Measurements from ENCODE around the gene TTLL12. TPM values are rescaled to one million over a fixed set of nuclear protein-coding genes. Genes with fewer than 3 reads are reported as not detected.

The TTLL12 gene
- total RNA-seq, 1 donor from 2014 or later = 36.6 TPM

DNA sequence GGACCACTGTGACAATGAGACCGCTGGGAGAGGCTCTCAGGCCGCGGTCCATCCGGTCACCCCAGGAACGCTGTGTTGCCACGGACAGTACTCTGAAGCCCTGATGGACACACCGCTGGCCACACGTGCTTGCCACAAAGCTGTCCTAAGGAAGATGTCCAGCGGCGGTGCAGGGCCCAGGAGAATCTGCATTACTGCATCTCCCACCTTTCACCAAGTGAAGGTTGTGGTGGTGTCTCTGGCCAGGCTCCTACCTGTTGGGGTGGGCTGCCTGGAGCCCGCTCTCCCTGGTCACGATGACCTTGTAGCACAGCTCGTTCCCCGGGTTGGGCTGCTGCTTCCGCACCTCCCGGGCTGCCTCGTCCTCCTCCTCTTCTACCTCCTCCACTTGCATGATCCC is 4.2 kb downstream of the TTLL12 start:
- no peak for DNase-seq
- Mint-ChIP-seq H3K27ac (ENCODE audit: unreplicated experiment) (no peak overlapping the region), H3K4me3 (ENCODE audit: unreplicated experiment) (no peak overlapping the region), H3K36me3 (ENCODE audit: unreplicated experiment) (no peaks in the 10 kb centered on the region), H3K27me3 (ENCODE audit: unreplicated experiment) (peaks cover 4% of the 10 kb centered on the region), H3K4me1 (ENCODE audit: low read depth, unreplicated experiment) (peaks cover 7% of the 10 kb centered on the region), H3K9me3 (ENCODE audit: unreplicated experiment) (peaks cover 1% of the 10 kb centered on the region)
- TF ChIP-seq, protein P1, sequence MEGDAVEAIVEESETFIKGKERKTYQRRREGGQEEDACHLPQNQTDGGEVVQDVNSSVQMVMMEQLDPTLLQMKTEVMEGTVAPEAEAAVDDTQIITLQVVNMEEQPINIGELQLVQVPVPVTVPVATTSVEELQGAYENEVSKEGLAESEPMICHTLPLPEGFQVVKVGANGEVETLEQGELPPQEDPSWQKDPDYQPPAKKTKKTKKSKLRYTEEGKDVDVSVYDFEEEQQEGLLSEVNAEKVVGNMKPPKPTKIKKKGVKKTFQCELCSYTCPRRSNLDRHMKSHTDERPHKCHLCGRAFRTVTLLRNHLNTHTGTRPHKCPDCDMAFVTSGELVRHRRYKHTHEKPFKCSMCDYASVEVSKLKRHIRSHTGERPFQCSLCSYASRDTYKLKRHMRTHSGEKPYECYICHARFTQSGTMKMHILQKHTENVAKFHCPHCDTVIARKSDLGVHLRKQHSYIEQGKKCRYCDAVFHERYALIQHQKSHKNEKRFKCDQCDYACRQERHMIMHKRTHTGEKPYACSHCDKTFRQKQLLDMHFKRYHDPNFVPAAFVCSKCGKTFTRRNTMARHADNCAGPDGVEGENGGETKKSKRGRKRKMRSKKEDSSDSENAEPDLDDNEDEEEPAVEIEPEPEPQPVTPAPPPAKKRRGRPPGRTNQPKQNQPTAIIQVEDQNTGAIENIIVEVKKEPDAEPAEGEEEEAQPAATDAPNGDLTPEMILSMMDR (IDR thresholded peaks at IDR 0.05; ENCODE audit: partially characterized antibody, unreplicated experiment) = no peak

DNA sequence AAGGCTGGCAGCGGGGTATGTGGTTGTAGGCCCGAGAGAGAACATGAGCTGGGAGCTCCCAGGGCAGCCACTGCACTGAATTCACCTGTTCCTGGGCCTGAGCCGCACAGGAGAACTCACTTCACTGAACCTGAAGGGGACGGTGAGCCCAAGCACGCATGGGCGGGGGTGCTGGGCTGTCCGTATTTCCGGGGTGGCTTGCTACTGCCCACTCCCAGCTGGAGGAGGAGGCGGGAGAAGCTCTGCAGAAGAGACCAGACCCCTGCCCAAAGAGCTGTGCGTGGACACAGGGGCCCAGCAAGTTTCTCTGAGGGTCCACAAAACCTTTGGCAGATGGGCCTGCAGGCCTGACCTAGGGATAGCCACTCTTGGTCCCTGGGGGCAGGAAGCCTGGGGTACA is 4.8 kb downstream of the TTLL12 start:
- H3K27me3 Mint-ChIP-seq (ENCODE audit: unreplicated experiment) = peaks cover 3% of the 10 kb centered on the region
- no peaks in the 10 kb centered on the region for H3K9me3 Mint-ChIP-seq (ENCODE audit: unreplicated experiment)
- H3K27ac Mint-ChIP-seq (ENCODE audit: unreplicated experiment) = no peak overlapping the region
- DNase-seq = no peak
- H3K4me3 Mint-ChIP-seq (ENCODE audit: unreplicated experiment) = no peak overlapping the region
- TF ChIP-seq, protein P1 (IDR thresholded peaks at IDR 0.05; ENCODE audit: partially characterized antibody, unreplicated experiment) = no peak
- H3K4me1 Mint-ChIP-seq (ENCODE audit: low read depth, unreplicated experiment) = peaks cover 7% of the 10 kb centered on the region
- no peaks in the 10 kb centered on the region for H3K36me3 Mint-ChIP-seq (ENCODE audit: unreplicated experiment)

GRCh38 chr22:43181321-43182076 is 5.4 kb downstream of the TTLL12 start:
- no peak overlapping the region for H3K4me3 Mint-ChIP-seq (ENCODE audit: unreplicated experiment)
- DNase-seq = no peak
- no peaks in the 10 kb centered on the region for H3K9me3 Mint-ChIP-seq (ENCODE audit: unreplicated experiment)
- H3K27ac Mint-ChIP-seq (ENCODE audit: unreplicated experiment) = no peak overlapping the region
- peaks cover 7% of the 10 kb centered on the region for H3K4me1 Mint-ChIP-seq (ENCODE audit: low read depth, unreplicated experiment)
- peaks cover 3% of the 10 kb centered on the region for H3K27me3 Mint-ChIP-seq (ENCODE audit: unreplicated experiment)
- no peaks in the 10 kb centered on the region for H3K36me3 Mint-ChIP-seq (ENCODE audit: unreplicated experiment)
- TF ChIP-seq, protein P1 (IDR thresholded peaks at IDR 0.05; ENCODE audit: partially characterized antibody, unreplicated experiment) = no peak

GRCh38 chr22:43180670-43181069 is 6.3 kb downstream of the TTLL12 start:
- DNase-seq = no peak
- no peak overlapping the region for H3K4me3 Mint-ChIP-seq (ENCODE audit: unreplicated experiment)
- H3K36me3 Mint-ChIP-seq (ENCODE audit: unreplicated experiment) = no peaks in the 10 kb centered on the region
- no peak overlapping the region for H3K27ac Mint-ChIP-seq (ENCODE audit: unreplicated experiment)
- H3K4me1 Mint-ChIP-seq (ENCODE audit: low read depth, unreplicated experiment) = peaks cover 6% of the 10 kb centered on the region
- H3K9me3 Mint-ChIP-seq (ENCODE audit: unreplicated experiment) = no peaks in the 10 kb centered on the region
- peaks cover 6% of the 10 kb centered on the region for H3K27me3 Mint-ChIP-seq (ENCODE audit: unreplicated experiment)
- TF ChIP-seq, protein P1 (IDR thresholded peaks at IDR 0.05; ENCODE audit: partially characterized antibody, unreplicated experiment) = no peak

- Mint-ChIP-seq H3K27ac (ENCODE audit: unreplicated experiment) (no peak overlapping the region), H3K36me3 (ENCODE audit: unreplicated experiment) (no peaks in the 10 kb centered on the region), H3K4me1 (ENCODE audit: low read depth, unreplicated experiment) (peaks cover 4% of the 10 kb centered on the region), H3K27me3 (ENCODE audit: unreplicated experiment) (peaks cover 6% of the 10 kb centered on the region), H3K9me3 (ENCODE audit: unreplicated experiment) (no peaks in the 10 kb centered on the region), H3K4me3 (ENCODE audit: unreplicated experiment) (no peak overlapping the region)
- TF ChIP-seq, protein P1 (IDR thresholded peaks at IDR 0.05; ENCODE audit: partially characterized antibody, unreplicated experiment) = no peak
- no peak for DNase-seq
These were observed 7.1 kb downstream of the TTLL12 start for GRCh38 chr22:43179911-43180195.

Measured in glutamatergic neuron (in vitro differentiated cells).